Coronary artery (tissue), 2 donors: ENCODE measurements around the gene TUSC7.

Experiments used
- DNase-seq: peaks from one replicate; pipeline ENCODE4 v3.0.0-alpha.2; 2017; ENCODE audit warnings: low spot score
- H3K27ac ChIP-seq, 2 donors: fragments of 200-600 bp; sonication (generic); one replicate each; pipeline ENCODE4 v1.5.1; 2016 to 2019
- H3K4me3 ChIP-seq: fragments of 200-600 bp; sonication (generic); 2 replicates; pipeline ENCODE4 v1.5.1; 2016; ENCODE audit warnings: mild to moderate bottlenecking, moderate library complexity
- CTCF ChIP-seq: fragments of 200-600 bp; sonication (generic); IDR thresholded peaks from one replicate; pipeline ENCODE4 v1.5.1; 2019; ENCODE audit warnings: antibody characterized with exemption

TUSC7 gene

GRCh38 chr3:116728454-116728853 lies 18.9 kb downstream of the TUSC7 start:
- no peak for DNase-seq
- H3K27ac ChIP-seq: no peak overlapping the region
- H3K4me3 ChIP-seq: no peak overlapping the region
- no peak for TF ChIP-seq CTCF

- DNase-seq: no peak
- no peak overlapping the region for H3K4me3 ChIP-seq
- H3K27ac ChIP-seq: no peak overlapping the region
- no peak for TF ChIP-seq CTCF
Observed at GRCh38 chr3:116734243-116734642, 24.7 kb downstream of the TUSC7 start.

- H3K27ac ChIP-seq: no peak overlapping the region
- H3K4me3 ChIP-seq: no peak overlapping the region
- TF ChIP-seq CTCF: no peak
- DNase-seq: no peak
Observed at GRCh38 chr3:116739678-116740077, 30.1 kb downstream of the TUSC7 start.

GRCh38 chr3:116740293-116740692 lies 30.7 kb downstream of the TUSC7 start:
- TF ChIP-seq CTCF: no peak

GRCh38 chr3:116741467-116741866 lies 31.9 kb downstream of the TUSC7 start:
- no peak for TF ChIP-seq CTCF
- no peak for DNase-seq
- no peak overlapping the region for H3K27ac ChIP-seq

More at GRCh38 chr3:116740293-116740692, 30.7 kb downstream of the TUSC7 start:
- Histone ChIP-seq H3K27ac (no peak overlapping the region), H3K4me3 (no peak overlapping the region)
- DNase-seq: no peak

GRCh38 chr3:116743062-116743461 lies 33.5 kb downstream of the TUSC7 start:
- Histone ChIP-seq H3K27ac (no peak overlapping the region), H3K4me3 (no peak overlapping the region)
- TF ChIP-seq CTCF: no peak
- DNase-seq: no peak

More at GRCh38 chr3:116741467-116741866, 31.9 kb downstream of the TUSC7 start:
- no peak overlapping the region for H3K4me3 ChIP-seq

GRCh38 chr3:116749388-116749787 lies 39.8 kb downstream of the TUSC7 start:
- Histone ChIP-seq H3K4me3 (no peak overlapping the region), H3K27ac (no peak overlapping the region)
- TF ChIP-seq CTCF: no peak
- DNase-seq: no peak
